Activated T-cell treated with anti-CD3 and anti-CD28 coated beads, Interleukin-2, amount 50 U/mL, for 4 hours (primary cell): Measurements from ENCODE around the gene DLGAP4. TPM values are rescaled to one million over a fixed set of nuclear protein-coding genes. Genes with fewer than 3 reads are reported as not detected.
"Not testable (repeated sequence)": the region's sequence is repeated elsewhere in the genome, so short reads cannot be mapped to it uniquely, and the experiment has no call there.

ENCODE experiments used
- ATAC-seq, 2 donors: fragments of 200-7000 bp; cut with Tn5 transposase; one replicate each; pipeline ENCODE4 v1.10.0; 2021
- DNase-seq: peaks from one replicate; pipeline ENCODE4 v3.0.0-alpha.2; 2020
- H3K27me3 Mint-ChIP-seq: one replicate; pipeline ENCODE4 v1.8.0; 2021; ENCODE audit warnings: low read depth, mixed read lengths
- H3K36me3 Mint-ChIP-seq: one replicate; pipeline ENCODE4 v1.8.0; 2022; ENCODE audit warnings: mixed read lengths; ENCODE audit not compliant: insufficient read depth
- H3K4me1 Mint-ChIP-seq: one replicate; pipeline ENCODE4 v1.8.0; 2021; ENCODE audit warnings: low read depth, mixed read lengths
- H3K4me3 Mint-ChIP-seq: one replicate; pipeline ENCODE4 v1.8.0; 2021; ENCODE audit warnings: mild to moderate bottlenecking, moderate library complexity, mixed read lengths
- H3K9me3 Mint-ChIP-seq: one replicate; pipeline ENCODE4 v1.8.0; 2021; ENCODE audit warnings: mixed read lengths
- total RNA-seq, 3 donors: library from RNA; stranded (reverse); gene quantifications; one replicate each; pipeline ENCODE4 v1.2.1, GENCODE V29; 2021

DLGAP4 gene
- total RNA-seq, 3 donors from 2014 or later = 11.6 to 18.4 (median 12.3) TPM

DNA sequence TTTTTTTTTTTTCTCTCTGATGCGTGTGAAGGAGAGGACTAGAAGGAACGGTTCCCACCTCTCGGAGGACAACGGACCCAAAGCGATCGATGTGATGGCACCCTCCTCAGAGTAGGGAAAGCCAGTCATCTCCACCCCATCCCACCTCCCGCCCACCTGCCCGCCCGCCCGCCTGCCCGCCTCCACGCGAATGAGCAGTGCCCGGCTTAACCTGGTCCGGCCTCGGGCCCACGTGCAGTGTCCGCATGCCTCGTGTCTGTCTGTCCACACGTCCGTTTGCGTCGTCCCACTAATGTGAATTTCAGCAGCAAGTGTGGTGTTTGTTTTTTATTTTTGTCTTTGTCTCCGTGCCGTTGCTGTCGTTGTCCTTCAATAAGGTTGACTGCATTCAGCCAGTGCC is 193.1 kb downstream of the DLGAP4 start:
- Mint-ChIP-seq H3K4me3 (no peak overlapping the region), H3K4me1 (peaks cover 15% of the 10 kb centered on the region), H3K27me3 (no peaks in the 10 kb centered on the region), H3K9me3 (no peaks in the 10 kb centered on the region), H3K36me3 (peaks cover 16% of the 10 kb centered on the region)
- no peak for ATAC-seq
- DNase-seq = no peak

DNA sequence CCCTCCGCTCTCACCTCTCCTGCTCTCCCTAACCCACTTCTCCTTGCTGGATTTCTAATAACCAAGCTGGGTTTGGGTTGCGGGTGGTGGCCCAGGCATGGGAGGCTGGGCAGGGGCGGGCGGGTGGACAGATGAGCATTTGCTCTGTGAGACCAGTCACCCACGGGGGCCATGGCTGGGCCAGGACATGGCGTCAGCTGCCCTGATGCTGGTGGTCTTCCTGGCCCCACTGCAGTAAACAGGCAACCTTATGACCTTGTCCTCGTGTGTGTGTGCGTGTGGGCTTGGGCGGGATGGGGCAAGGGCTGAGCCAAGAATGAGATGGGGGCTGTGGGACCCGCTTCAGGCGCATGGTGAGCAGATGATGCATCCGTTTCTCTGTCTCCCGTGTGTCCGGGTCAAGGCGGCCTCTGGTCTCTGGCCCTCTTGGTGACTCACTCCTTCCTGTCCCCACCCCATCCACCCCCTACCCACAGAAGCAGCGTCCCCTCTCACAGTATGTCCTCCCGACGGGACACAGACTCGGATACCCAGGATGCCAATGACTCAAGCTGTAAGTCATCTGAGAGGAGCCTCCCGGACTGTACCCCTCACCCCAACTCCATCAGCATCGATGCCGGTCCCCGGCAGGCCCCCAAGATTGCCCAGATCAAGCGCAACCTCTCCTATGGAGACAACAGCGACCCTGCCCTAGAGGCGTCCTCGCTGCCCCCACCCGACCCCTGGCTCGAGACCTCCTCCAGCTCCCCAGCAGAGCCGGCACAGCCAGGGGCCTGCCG is 193.8 kb downstream of the DLGAP4 start:
- H3K36me3 Mint-ChIP-seq = peaks cover 20% of the 10 kb centered on the region
- H3K4me3 Mint-ChIP-seq = no peak overlapping the region
- peaks cover 11% of the 10 kb centered on the region for H3K4me1 Mint-ChIP-seq
- H3K9me3 Mint-ChIP-seq = no peaks in the 10 kb centered on the region
- DNase-seq (no peak), ATAC-seq (no peak)
- H3K27me3 Mint-ChIP-seq = no peaks in the 10 kb centered on the region

DNA sequence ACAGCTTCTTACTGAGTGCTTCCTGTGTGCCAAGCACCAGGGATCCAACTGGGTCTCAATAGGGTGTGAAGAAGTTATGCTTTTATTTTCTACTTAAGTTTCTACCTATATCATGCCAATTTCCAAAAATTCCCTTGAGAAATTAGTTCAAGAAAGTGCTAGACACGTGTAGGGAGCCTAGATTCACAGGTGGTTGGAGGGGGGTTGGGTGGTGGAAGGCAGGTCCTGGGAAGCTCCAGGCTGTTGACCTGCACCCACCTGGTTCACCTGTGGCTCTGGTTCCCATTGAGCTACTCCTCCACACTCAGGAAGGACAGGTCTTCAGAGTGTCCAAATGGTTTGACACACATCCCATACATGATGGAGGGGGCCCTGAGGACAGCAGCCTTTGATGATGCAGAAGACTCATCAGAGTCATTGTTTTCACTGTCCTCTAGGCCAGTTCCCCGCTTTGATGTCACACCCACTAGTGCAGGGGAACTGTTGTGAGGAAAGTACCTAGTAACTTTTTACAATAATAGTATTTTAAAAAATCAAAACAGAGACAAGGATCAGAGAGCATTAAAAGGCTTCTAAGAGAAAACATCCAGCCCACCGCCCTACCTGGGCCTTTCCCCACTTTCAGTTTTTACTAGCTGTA is 195.3 kb downstream of the DLGAP4 start:
- H3K4me1 Mint-ChIP-seq = peaks cover 12% of the 10 kb centered on the region
- no peak for DNase-seq
- ATAC-seq = peak; percentile 43 to 66
- H3K36me3 Mint-ChIP-seq = peaks cover 18% of the 10 kb centered on the region
- no peak overlapping the region for H3K4me3 Mint-ChIP-seq
- H3K27me3 Mint-ChIP-seq = no peaks in the 10 kb centered on the region
- no peaks in the 10 kb centered on the region for H3K9me3 Mint-ChIP-seq

GRCh38 chr20:36504295-36504694 is 198.2 kb downstream of the DLGAP4 start:
- no peaks in the 10 kb centered on the region for H3K9me3 Mint-ChIP-seq
- no peak overlapping the region for H3K4me3 Mint-ChIP-seq
- DNase-seq = no peak
- no peak for ATAC-seq
- H3K4me1 Mint-ChIP-seq = peaks cover 13% of the 10 kb centered on the region
- H3K27me3 Mint-ChIP-seq = no peaks in the 10 kb centered on the region
- H3K36me3 Mint-ChIP-seq = peaks cover 24% of the 10 kb centered on the region

DNA sequence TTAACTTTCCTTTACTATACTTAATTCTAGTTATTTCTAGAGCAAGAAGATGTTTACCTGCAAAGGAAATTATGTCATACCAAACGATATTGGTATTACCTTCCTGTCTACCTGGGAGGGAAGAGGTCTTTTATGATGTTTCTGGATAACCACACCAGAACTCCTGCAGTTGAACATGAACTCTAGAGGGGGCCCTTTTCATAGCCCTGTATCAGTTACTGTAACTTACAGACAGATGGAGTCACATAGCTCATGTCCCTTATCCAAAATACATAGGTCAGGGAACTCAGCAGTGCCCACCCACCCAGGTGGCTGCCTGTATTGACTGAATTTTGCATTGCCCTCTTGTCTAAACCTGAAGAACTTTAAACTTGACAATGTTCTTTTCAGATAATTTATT is 200.1 kb downstream of the DLGAP4 start:
- H3K4me1 Mint-ChIP-seq = peaks cover 12% of the 10 kb centered on the region
- no peaks in the 10 kb centered on the region for H3K27me3 Mint-ChIP-seq
- H3K9me3 Mint-ChIP-seq = no peaks in the 10 kb centered on the region
- H3K36me3 Mint-ChIP-seq = peaks cover 20% of the 10 kb centered on the region
- ATAC-seq = peak in 1 of 2 donors; percentile 46
- DNase-seq = no peak
- H3K4me3 Mint-ChIP-seq = no peak overlapping the region

GRCh38 chr20:36507746-36508145 is 201.6 kb downstream of the DLGAP4 start:
- Mint-ChIP-seq H3K36me3 (peaks cover 25% of the 10 kb centered on the region), H3K4me1 (peaks cover 9% of the 10 kb centered on the region), H3K27me3 (no peaks in the 10 kb centered on the region), H3K4me3 (no peak overlapping the region), H3K9me3 (no peaks in the 10 kb centered on the region)
- DNase-seq = no peak
- ATAC-seq = no peak

DNA sequence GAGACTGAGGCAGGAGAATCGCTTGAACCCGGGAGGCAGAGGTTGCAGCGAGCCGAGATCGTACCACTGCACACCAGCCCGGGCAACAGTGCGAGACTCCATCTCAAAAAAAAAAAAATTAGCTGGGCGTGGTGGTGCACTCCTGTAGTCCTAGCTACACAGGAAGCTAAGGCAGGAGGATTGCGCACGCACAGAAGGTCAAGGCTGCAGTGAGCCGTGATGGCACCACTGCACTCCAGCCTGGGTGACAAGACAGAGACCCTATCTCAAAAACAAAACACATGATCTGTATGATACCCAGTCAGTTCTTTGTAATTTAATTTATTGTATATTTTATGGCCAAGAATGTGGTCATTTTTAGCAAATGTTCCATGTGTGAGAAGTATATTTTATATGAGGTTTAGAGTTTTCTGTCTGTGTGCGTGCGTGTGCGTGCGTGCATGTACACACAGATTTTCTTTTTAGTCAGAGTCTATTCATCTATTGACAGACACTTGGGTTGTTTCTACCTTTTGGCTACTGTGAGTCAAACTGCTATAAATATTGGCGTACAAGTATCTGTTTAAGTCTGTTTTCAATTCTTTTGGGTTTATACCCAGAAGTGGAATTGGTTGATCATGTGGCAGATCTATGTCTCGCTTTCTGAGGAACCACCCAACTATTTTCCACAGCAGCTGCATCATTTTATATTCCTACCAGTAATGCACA is 213.0 kb downstream of the DLGAP4 start:
- Mint-ChIP-seq H3K9me3 (no peaks in the 10 kb centered on the region), H3K27me3 (no peaks in the 10 kb centered on the region), H3K4me1 (no peaks in the 10 kb centered on the region), H3K4me3 (no peak overlapping the region), H3K36me3 (peaks cover 20% of the 10 kb centered on the region)
- no peak for DNase-seq
- ATAC-seq = peak; percentile 41 to 51

- H3K36me3 Mint-ChIP-seq = peaks cover 17% of the 10 kb centered on the region
- H3K9me3 Mint-ChIP-seq = no peaks in the 10 kb centered on the region
- H3K27me3 Mint-ChIP-seq = no peaks in the 10 kb centered on the region
- DNase-seq (no peak), ATAC-seq (no peak)
- H3K4me3 Mint-ChIP-seq = no peak overlapping the region
- no peaks in the 10 kb centered on the region for H3K4me1 Mint-ChIP-seq
Measured at GRCh38 chr20:36519944-36520343, 213.8 kb downstream of the DLGAP4 start.

- H3K36me3 Mint-ChIP-seq = peaks cover 21% of the 10 kb centered on the region
- H3K9me3 Mint-ChIP-seq = no peaks in the 10 kb centered on the region
- H3K4me1 Mint-ChIP-seq = no peaks in the 10 kb centered on the region
Measured at GRCh38 chr20:36521526-36521925, 215.4 kb downstream of the DLGAP4 start.

DNA sequence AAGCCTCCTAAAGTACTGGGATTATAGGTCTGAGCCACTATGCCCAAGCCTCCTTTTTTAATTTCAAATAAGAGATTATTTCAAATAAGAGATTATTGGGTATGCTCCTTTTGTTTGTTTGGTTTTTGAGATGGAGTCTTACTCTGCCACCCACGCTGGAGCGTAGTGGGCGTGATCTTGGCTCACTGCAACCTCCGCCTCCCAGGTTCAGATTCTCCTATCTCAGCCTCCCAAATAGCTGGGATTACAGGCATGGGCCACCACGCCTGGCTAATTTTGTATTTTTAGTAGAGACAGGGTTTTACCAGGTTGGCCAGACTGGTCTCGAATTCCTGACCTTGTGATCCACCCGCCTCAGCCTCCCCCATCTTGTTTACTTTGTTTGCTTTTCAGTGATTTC is 216.3 kb downstream of the DLGAP4 start:
- not testable (repeated sequence) for DNase-seq, H3K9me3 Mint-ChIP-seq, H3K4me1 Mint-ChIP-seq, H3K27me3 Mint-ChIP-seq, ATAC-seq, H3K4me3 Mint-ChIP-seq
- peaks cover 26% of the 10 kb centered on the region for H3K36me3 Mint-ChIP-seq

More at GRCh38 chr20:36521526-36521925, 215.4 kb downstream of the DLGAP4 start:
- ATAC-seq (no peak), DNase-seq (no peak)
- no peak overlapping the region for H3K4me3 Mint-ChIP-seq
- no peaks in the 10 kb centered on the region for H3K27me3 Mint-ChIP-seq

- H3K4me3 Mint-ChIP-seq = no peak overlapping the region
- H3K27me3 Mint-ChIP-seq = no peaks in the 10 kb centered on the region
- ATAC-seq (no peak), DNase-seq (no peak)
- no peaks in the 10 kb centered on the region for H3K4me1 Mint-ChIP-seq
- H3K9me3 Mint-ChIP-seq = no peaks in the 10 kb centered on the region
- H3K36me3 Mint-ChIP-seq = peaks cover 26% of the 10 kb centered on the region
Measured at GRCh38 chr20:36523341-36523740, 217.2 kb downstream of the DLGAP4 start.

DNA sequence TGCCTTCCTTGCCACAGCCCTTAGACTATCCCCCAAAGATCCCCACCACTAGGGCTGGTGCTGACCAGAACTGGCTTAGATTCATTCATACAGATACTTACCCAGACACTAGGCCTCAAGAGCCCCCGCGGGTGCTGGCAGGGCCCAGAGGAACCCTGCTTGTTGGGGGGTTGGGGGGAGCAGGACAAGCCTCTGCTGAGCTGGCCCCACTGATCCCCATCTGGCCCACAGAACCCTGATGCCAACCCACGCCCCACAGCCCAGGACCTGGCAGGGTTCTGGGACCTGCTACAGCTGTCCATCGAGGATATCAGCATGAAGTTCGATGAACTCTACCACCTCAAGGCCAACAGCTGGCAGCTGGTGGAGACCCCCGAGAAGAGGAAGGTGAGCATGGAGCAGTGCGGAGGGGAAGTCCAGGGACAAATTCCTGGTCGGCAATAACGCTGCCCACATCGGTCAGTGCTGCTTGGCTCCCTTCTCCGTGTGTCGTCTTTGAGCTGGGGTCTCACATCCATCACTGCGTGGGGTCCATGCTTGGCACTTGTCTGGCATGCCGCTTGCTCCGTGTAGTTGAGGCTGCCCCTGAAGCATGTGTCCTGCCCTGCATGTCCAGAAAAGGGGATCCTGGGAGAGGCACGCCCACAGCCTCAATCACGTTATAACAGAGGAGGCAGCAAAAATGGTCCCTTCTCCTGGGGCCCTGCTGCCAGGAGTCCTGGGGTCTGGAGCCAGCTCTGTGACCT is 219.7 kb downstream of the DLGAP4 start:
- peaks cover 21% of the 10 kb centered on the region for H3K36me3 Mint-ChIP-seq
- ATAC-seq (no peak), DNase-seq (no peak)
- no peaks in the 10 kb centered on the region for H3K9me3 Mint-ChIP-seq
- no peaks in the 10 kb centered on the region for H3K4me1 Mint-ChIP-seq
- no peaks in the 10 kb centered on the region for H3K27me3 Mint-ChIP-seq
- H3K4me3 Mint-ChIP-seq = no peak overlapping the region

DNA sequence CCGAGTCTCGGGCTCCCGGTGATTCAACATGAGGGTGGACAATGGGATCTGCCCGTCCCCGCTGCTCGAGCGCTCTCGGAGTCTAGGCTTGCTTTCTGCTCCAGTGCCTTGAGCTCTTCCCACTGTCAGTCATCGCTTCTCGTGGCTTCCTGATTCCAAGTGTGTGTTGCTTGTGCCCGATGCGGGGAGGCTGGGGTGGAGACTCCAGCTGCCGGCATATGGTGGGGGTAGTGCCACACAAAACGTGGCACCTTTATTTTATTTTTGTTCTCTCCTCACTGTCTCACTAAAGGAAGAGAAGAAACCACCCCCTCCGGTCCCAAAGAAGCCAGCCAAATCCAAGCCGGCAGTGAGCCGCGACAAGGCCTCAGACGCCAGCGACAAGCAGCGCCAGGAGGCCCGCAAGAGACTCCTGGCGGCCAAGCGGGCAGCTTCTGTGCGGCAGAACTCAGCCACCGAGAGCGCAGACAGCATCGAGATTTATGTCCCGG is 220.4 kb downstream of the DLGAP4 start:
- ATAC-seq (no peak), DNase-seq (no peak)
- Mint-ChIP-seq H3K9me3 (no peaks in the 10 kb centered on the region), H3K36me3 (peaks cover 18% of the 10 kb centered on the region), H3K27me3 (no peaks in the 10 kb centered on the region), H3K4me1 (no peaks in the 10 kb centered on the region), H3K4me3 (no peak overlapping the region)
